ENCODE results near the gene NRP2. TPM values are rescaled to one million over a fixed set of nuclear protein-coding genes. Genes with fewer than 3 reads are reported as not detected.

NRP2 gene
- total RNA-seq, 1 experiment from 2014 or later = 1.2 TPM

GRCh38 chr2:205827809-205828365, 145.6 kb downstream of the NRP2 start (continued):
- no peak for TF ChIP-seq POLR2A (IDR thresholded peaks at IDR 0.05; ENCODE audit: borderline replicate concordance, extremely low read depth, insufficient read depth, insufficient read length)
- no peak for TF ChIP-seq POLR2AphosphoS5 (IDR thresholded peaks at IDR 0.05; ENCODE audit: low read depth, low read length)

GRCh38 chr2:205833864-205834263, 151.6 kb downstream of the NRP2 start:
- H3K9me2 ChIP-seq (ENCODE audit: insufficient read depth) = no peaks in the 10 kb centered on the region
- no TSS peak for BruUV-seq (replicated peaks)
- intact Hi-C loops (cut with micrococcal nuclease) = no loop called here
- no peaks in the 10 kb centered on the region for H3K79me2 ChIP-seq (ENCODE audit: insufficient read depth, low read length)
- H3K9ac ChIP-seq (ENCODE audit: low read length) = no peak overlapping the region
- no peaks in the 10 kb centered on the region for H3K4me1 ChIP-seq (ENCODE audit: control insufficient read depth in 1 of 2, insufficient read depth in 2 of 2, low read length in 2 of 2)
- ChIA-PET RAD21 (ENCODE audit: low non-redundant PET in 1 of 2, low total read pairs in 2 of 2, uncharacterized antibody in 2 of 2, unreplicated experiment in 2 of 2) (no interaction called here), CTCF (no interaction called here), POLR2A (no interaction called here)
- no peak overlapping the region for H3K4me2 ChIP-seq (ENCODE audit: low read length)
- H4K20me1 ChIP-seq (ENCODE audit: insufficient read depth) = no peaks in the 10 kb centered on the region
- TF ChIP-seq EGR1 (IDR thresholded peaks at IDR 0.05; ENCODE audit: low read depth) (no peak), CBX3 (IDR thresholded peaks at IDR 0.05; ENCODE audit: low read depth) (no peak), SIN3A (IDR thresholded peaks at IDR 0.05; ENCODE audit: low read depth) (no peak), YY1 (IDR thresholded peaks at IDR 0.05; ENCODE audit: extremely low read depth, insufficient replicate concordance, low read depth, low read length) (no peak), EZH2phosphoT487 (IDR thresholded peaks at IDR 0.05; ENCODE audit: borderline replicate concordance) (no peak), JUND (IDR thresholded peaks at IDR 0.05) (no peak), SP1 (IDR thresholded peaks at IDR 0.05; ENCODE audit: low read depth) (no peak), EZH2 (IDR thresholded peaks at IDR 0.05) (no peak), ZNF274 (IDR thresholded peaks at IDR 0.05; ENCODE audit: low read depth, low read length) (no peak), CEBPB (IDR thresholded peaks at IDR 0.05; ENCODE audit: low read depth) (no peak), RAD21 (IDR thresholded peaks at IDR 0.05; ENCODE audit: low read depth) (no peak), MAX (IDR thresholded peaks at IDR 0.05) (no peak), POLR2A (IDR thresholded peaks at IDR 0.05; ENCODE audit: borderline replicate concordance, extremely low read depth, insufficient read depth, insufficient read length) (no peak), FOSL1 (IDR thresholded peaks at IDR 0.05; ENCODE audit: low read depth) (no peak), POLR2AphosphoS5 (IDR thresholded peaks at IDR 0.05; ENCODE audit: low read depth, low read length) (no peak), REST (IDR thresholded peaks at IDR 0.05; ENCODE audit: low read depth) (no peak), CTCF (IDR thresholded peaks at IDR 0.05 in 2 of 3, conservative IDR thresholded peaks at IDR 0.05 in 1 of 3; ENCODE audit: borderline replicate concordance in 1 of 3, insufficient read depth in 1 of 3, low read depth in 2 of 3, low read length in 2 of 3) (no peak), TCF7L2 (IDR thresholded peaks at IDR 0.05; ENCODE audit: borderline replicate concordance, extremely low read depth, insufficient read depth, insufficient read length) (no peak), ZFX (IDR thresholded peaks at IDR 0.05) (no peak)
- no peaks in the 10 kb centered on the region for H3K9me3 ChIP-seq (ENCODE audit: control insufficient read depth in 1 of 2, insufficient read depth in 1 of 2, low read depth in 1 of 2, low read length in 2 of 2)
- DNase-seq (ENCODE audit: low read depth, low spot score) = no peak
- H3K27me3 ChIP-seq (ENCODE audit: insufficient read depth, low read length) = no peaks in the 10 kb centered on the region
- H2AFZ ChIP-seq (ENCODE audit: low read depth, low read length, poor library complexity, severe bottlenecking) = no peak overlapping the region
- no peaks in the 10 kb centered on the region for H3K36me3 ChIP-seq (ENCODE audit: control insufficient read depth in 1 of 2, insufficient read depth in 2 of 2, low read length in 2 of 2)
- no peak for ATAC-seq
- H3K4me3 ChIP-seq (replicated peaks in 1 of 2; ENCODE audit: low read depth in 1 of 2, low read length in 2 of 2) = no peak overlapping the region
- no peak overlapping the region for H3K27ac ChIP-seq (ENCODE audit: low read depth, low read length)

All from HCT116 (cell line).